HFF-Myc (cell line): ENCODE data around the gene RNF5.
"Not testable (repeated sequence)": the region's sequence is repeated elsewhere in the genome, so short reads cannot be mapped to it uniquely, and the experiment has no call there.

ENCODE experiments used
- DNase-seq: peaks from one replicate; pipeline ENCODE4 v3.0.0-alpha.2; 2011; ENCODE audit warnings: low read depth; ENCODE audit errors: extremely low read depth
- H3K4me3 ChIP-seq: replicated peaks from 2 replicates; pipeline ENCODE4 v1.5.1; 2011; ENCODE audit warnings: low read depth, mild to moderate bottlenecking, control low read depth, low read length
- TF ChIP-seq, protein P1 (sequence below): IDR thresholded peaks from 2 replicates; pipeline ENCODE4 v1.5.1; 2012; ENCODE audit warnings: mild to moderate bottlenecking, low read depth, low read length, control low read depth; ENCODE audit errors: missing control alignments

Gene RNF5

DNA sequence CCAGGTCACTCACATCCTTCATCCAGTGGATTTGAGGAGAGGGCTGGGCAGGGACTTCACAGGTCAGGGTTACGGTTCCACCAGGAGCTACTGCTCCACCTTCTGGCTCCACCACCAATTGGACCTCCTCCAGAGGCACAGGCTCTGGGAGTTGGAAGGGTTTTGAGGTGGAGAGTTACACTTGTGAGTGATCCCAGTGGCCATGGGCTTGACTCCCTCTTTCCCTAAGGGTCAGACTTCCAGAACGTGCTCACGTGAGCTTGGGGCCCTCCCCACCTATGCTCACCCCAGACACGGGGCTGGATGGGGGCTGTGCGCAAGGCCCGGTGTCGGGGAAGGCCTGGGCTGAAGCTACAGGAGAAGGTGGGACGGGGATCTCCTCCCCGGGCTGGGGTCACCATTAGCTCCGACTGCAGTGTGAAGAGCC is 4.4 kb downstream of the RNF5 start:
- no peak overlapping the region for H3K4me3 ChIP-seq
- TF ChIP-seq, protein P1, sequence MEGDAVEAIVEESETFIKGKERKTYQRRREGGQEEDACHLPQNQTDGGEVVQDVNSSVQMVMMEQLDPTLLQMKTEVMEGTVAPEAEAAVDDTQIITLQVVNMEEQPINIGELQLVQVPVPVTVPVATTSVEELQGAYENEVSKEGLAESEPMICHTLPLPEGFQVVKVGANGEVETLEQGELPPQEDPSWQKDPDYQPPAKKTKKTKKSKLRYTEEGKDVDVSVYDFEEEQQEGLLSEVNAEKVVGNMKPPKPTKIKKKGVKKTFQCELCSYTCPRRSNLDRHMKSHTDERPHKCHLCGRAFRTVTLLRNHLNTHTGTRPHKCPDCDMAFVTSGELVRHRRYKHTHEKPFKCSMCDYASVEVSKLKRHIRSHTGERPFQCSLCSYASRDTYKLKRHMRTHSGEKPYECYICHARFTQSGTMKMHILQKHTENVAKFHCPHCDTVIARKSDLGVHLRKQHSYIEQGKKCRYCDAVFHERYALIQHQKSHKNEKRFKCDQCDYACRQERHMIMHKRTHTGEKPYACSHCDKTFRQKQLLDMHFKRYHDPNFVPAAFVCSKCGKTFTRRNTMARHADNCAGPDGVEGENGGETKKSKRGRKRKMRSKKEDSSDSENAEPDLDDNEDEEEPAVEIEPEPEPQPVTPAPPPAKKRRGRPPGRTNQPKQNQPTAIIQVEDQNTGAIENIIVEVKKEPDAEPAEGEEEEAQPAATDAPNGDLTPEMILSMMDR, result no peak
- no peak for DNase-seq

- TF ChIP-seq, protein P1, result no peak
- H3K4me3 ChIP-seq, result no peak overlapping the region
- DNase-seq, result no peak
These were observed 4.8 kb downstream of the RNF5 start for GRCh38 chr6:32183030-32183429.

- no peak overlapping the region for H3K4me3 ChIP-seq
- TF ChIP-seq, protein P1, result no peak
- DNase-seq, result no peak
These were observed 5.4 kb downstream of the RNF5 start for GRCh38 chr6:32183483-32184083.

DNA sequence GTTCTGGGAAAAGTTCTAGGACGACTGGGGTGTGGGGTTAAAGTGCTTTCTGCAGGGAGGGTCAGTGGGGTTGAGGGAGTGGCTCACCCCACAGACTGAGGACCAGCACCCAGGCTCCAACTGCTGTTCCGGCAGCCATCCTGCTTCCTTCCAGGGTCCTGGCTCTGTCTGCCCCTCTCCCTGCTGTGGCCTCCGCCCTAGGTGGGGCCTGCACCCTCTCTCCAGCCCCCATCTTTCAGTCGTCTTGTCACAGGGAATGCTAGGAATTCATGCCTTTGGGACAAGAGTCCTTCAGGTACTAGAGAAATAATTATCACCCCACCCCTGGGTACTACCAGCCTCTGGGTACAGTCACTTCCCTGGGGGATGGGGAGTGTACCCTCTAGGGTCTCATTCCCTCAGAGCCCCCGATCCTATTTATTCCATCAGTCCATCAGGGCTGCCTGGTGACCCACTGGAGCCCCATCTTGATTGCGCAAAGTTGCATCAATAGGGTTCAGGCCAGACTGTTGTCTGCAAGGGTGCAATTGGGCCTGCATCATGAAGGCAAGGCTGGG is 6.0 kb downstream of the RNF5 start, which contains the start of gene AGER:
AGER (minus strand) TSS at position 170 of the 557 bp plus-strand sequence; CDS start at position 139, 31 bp downstream.
- TF ChIP-seq, protein P1, result no peak
- no peak for DNase-seq
- no peak within 1 kb of the TSS for H3K4me3 ChIP-seq

DNA sequence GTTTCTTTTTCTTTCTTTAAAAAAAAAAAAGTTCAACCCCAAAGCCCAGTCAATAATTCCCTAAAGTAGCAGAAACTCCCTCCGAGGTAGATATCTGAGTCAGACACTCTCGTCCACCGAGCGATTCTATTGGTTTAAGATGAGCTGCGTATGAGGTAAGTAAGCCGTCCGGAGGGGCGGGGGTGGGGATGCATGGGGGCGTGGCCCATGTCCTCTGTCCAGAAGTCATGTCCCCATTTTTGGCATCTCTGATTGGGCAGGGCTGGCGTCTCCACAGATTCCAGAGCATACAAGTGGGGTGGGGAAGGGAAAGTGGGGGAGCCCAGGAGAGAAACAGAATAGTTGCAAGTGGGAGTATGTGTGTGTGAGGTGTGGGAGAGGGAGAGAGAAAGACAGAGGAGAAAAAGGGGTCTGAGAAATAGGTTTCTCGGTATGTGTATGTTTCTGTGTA is 7.5 kb downstream of the RNF5 start:
- DNase-seq, H3K4me3 ChIP-seq: not testable (repeated sequence)

DNA sequence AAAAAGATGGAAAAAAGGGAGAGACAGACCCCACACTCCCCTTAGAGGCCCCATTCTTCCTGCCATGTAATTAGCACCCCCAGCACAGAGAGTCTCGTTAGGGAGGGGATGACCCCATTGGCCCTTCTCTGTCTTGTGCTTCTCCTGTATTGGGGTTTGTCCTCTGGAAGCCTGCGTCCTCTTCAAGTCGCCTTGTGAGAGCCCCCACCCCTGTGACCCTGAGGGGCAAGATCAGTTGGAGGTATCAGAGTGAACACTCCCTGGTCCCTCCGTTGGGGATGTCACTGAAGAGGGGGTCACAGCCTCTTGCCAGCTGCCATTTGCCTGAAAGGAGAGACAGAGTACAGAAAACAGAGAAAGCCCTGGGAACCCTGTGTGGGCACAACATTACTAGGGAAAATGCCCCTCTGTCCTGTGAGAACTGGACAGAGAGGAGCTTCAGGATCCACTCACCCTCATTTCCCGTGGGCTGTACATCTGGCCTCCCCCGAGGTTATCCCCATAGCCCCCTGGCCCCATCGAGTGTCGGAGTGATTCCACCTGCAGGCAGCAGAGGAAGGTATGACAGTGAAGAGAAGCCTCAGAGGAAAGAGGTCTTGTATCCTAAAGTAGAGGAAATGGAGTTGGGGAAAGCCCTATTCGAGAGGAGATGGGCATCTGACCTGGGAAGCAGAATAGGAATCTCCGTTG is 8.1 kb downstream of the RNF5 start:
- DNase-seq, H3K4me3 ChIP-seq: not testable (repeated sequence)

GRCh38 chr6:32187009-32187709 is 9.0 kb downstream of the RNF5 start:
- no peak overlapping the region for H3K4me3 ChIP-seq
- TF ChIP-seq, protein P1, result no peak
- DNase-seq, result no peak

GRCh38 chr6:32187725-32188380 is 9.6 kb downstream of the RNF5 start:
- peak overlapping the region; percentile 77 for H3K4me3 ChIP-seq
- DNase-seq, result not testable (repeated sequence)
